HG03558 (cell line): ENCODE data around the gene OR52M1.

ENCODE experiments used
- ATAC-seq: cut with Tn5 transposase; IDR thresholded peaks from one replicate; pipeline ENCODE4 v1.9.1; 2021; ENCODE audit warnings: moderate number of reproducible peaks; ENCODE audit not compliant: unreplicated experiment; ENCODE audit errors: extremely low read depth

OR52M1 gene

GRCh38 chr11:4560467-4560866 is 15.5 kb downstream of the OR52M1 start:
- ATAC-seq = no peak

DNA sequence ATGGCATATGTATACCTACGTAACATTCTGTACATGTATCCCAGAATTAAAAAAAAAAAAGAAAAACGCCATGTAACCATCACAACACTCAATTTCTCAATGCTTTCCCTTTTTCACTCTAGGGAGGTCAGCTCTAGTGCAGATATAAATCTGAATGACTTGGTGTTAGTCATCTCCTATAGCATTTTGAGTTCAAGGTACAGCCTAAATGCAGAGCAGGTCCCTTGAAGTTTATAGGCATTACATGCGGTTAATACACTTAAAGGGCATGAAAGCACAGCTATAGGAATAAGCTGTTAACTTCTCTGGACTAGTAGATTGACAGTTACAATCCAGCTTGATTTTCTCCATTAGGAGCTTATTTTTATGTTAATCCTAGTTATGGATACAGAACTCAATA is 20.4 kb downstream of the OR52M1 start:
- ATAC-seq = no peak

- no peak for ATAC-seq
Observed at GRCh38 chr11:4569075-4569474, 24.1 kb downstream of the OR52M1 start.

DNA sequence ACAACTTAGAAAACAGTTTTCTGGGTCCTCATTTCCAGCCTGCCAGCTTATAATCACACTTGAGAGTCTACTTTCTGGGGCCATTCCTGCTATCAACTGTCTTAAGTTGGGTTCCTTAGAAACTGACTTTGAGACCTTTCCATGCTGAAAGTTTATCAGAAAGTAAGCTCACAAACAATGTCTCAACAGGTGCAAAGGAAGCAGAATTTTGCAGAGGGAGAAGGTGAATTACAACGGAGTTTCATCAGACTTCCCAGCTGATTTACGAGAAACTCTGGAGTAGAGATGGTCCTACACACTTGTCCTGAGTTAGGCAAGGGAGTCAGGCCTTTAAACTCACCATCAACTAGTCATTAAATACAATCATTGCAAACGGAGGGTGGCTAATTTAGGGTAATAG is 31.9 kb downstream of the OR52M1 start:
- ATAC-seq = no peak

GRCh38 chr11:4577761-4578160 is 32.8 kb downstream of the OR52M1 start:
- no peak for ATAC-seq

- no peak for ATAC-seq
Observed at GRCh38 chr11:4578624-4579023, 33.6 kb downstream of the OR52M1 start.

DNA sequence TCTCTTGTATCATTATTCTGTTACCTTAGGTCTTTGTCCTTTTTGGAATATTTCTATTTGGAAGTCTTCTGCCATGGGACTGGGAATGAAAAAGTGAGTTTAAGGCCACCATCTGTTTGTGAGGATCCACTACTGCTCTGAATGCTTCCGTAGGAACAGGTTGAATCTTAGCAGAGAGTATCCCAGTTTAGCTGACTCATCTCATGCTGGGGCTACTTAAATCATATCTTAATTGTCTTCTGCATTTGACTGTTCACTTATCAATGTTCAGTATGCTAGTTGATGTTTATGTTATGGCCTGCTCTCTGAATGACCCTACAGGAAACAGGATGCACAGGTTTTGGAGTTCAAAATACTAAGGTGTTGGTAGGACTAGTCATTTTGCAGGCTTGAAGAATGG is 35.1 kb downstream of the OR52M1 start:
- ATAC-seq = no peak

DNA sequence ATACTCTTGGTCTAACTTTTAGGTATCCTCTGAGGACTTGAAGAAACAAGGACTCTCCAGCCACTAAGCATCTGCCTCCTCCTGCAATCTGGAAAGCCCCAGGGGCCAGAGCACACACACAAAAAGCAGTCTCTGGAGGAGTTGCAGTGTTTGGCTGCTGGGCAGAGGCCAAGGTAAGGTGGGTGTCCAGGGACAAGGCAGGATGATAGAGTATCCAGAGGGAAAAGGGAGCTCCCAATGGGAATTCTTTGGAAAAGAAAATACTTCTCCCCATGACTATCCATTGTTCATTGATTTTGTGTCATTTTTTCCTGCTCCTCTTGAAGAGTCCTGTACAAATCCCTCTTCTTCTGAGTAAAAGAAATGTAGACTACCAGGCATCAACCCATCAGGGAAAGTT is 36.5 kb downstream of the OR52M1 start, which contains the start of gene OR52I2:
OR52I2 (plus strand) TSS at position 301 of the 400 bp plus-strand sequence.
- ATAC-seq = no peak

DNA sequence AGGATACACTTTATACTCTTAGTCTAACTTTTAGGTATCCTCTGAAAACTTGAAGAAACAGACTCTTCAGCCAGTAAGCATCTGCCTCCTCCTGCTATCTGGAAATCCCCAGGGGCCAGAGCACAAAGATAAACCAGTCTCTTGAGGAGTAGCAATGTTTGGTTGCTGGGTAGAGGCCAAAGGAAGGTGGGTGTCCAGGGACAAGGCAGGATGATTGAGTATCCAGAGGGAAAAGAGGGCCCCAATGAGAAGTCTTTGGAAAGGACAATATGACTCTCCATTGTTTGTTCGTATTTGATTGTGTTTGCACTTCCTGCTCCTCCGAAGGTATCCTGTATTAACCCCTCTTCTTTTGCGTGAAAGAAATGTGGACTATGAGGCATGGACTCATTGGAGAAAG is 44.0 kb downstream of the OR52M1 start:
- ATAC-seq = no peak

- no peak for ATAC-seq
Observed at GRCh38 chr11:4593739-4594138, 48.7 kb downstream of the OR52M1 start, which contains the start of gene OR52I1. Gene OR52I1, plus strand, starts transcription at chr11:4594039. Its CDS starts 0 bp downstream, at chr11:4594039.
